ENCODE data around the gene GDPGP1.

Gene GDPGP1

DNA sequence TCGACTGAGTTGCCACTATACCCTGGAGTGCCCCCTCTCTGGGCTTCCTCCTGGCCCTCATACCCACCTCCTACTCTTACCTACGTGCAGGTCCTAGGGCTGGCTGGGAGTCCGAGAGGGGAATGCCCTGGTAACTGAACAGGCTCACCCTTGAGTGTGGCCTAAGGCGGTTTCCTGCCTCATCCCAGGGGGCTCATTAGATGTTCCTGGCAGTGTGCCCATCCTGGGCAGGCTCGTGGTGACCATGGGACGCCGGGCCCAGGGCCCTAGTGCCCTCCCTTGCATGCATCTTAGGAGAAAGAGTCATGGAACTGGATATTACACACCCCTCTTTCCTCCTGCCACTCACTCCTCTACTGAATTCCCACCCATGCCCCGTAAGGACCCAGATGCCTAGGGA lies 30.1 kb upstream of the GDPGP1 start:
- ChIA-PET CTCF (interaction anchor here (1.3 to 4.4 kb wide), 6 partner anchors 12 to 17 kb away, joined by 3 to 25 read pairs (median 4); no protein-coding TSS in a partner anchor), POLR2A (no interaction called here)
- DNase-seq (ENCODE audit: extremely low spot score), result no peak
- no peak for TF ChIP-seq CTCF (IDR thresholded peaks at IDR 0.05; ENCODE audit: control extremely low read depth, extremely low read depth, low read depth, missing control alignments)

DNA sequence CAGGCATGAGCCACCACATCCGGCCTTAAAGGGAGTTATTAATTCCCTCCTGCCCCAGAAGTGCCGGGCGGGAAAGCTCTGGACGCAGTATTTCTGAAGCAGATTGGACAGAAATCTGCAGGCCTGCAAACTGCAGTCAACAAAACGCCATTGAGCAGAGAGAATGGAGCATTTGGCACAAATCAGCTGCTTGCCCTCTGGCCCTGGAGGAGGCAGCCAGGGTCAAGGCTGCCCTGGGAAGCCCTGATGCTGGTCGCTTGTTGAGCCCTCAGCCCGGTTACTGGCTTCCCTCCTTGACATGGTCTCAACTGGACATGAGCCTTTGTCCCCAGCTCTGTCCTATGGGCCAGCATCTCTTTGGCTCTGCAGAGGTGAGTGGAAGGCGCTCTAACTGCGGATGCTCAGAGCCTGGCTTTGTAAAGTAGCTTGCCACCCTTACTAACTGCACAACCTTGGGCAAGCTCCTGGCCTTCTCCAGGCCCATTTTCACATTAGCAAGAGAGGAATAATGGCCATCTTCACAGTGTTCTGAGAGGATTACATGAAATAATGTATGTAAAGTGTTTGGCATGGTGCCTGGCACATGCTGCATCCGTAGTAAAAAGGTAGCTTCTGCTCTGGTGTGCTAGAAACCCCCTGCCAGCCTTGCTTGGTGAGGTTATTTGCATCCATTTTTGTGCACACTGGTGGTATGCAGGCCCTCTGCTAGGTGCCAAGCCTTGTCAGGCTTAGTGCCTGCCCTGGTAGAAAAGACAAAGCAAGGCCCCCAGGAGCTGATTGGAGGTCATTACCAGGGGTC lies 28.8 kb upstream of the GDPGP1 start:
- CTCF ChIA-PET, result interaction anchor here (0.9 to 2.4 kb wide), 7 partner anchors 9 to 39 kb away, joined by 3 to 12 read pairs (median 6); no protein-coding TSS in a partner anchor
- DNase-seq (ENCODE audit: extremely low spot score), result no peak
- no peak for TF ChIP-seq CTCF (IDR thresholded peaks at IDR 0.05; ENCODE audit: control extremely low read depth, extremely low read depth, low read depth, missing control alignments)
- POLR2A ChIA-PET, result interaction anchor here (0.5 kb wide), 1 partner anchor 28 kb away, joined by 3 read pairs; the partner anchor contains the start of gene CIB1

DNA sequence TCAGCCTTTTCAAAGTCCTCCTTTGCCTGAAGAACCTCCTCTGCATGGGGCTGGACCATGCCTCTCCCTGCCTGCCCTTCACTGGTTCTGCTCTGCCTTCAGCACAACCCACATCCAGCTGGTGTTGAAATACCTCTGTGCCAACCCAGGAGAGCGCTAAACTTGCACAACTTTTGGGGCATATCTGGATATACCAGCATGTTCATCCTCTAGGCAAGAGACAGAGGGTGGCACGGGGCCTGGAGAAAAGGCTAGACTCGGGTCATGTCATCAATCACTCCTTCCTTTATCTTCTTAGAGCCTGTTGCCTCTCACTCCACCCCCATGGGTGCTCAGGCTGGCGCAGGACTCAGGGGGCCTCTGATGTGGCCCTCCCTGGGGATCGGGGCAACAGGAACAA lies 28.1 kb upstream of the GDPGP1 start:
- POLR2A ChIA-PET, result no interaction called here
- TF ChIP-seq CTCF (IDR thresholded peaks at IDR 0.05; ENCODE audit: control extremely low read depth, extremely low read depth, low read depth, missing control alignments), result no peak
- CTCF ChIA-PET, result interaction anchor here (0.9 to 2.4 kb wide), 5 partner anchors 9 to 32 kb away, joined by 4 to 12 read pairs (median 6); no protein-coding TSS in a partner anchor
- DNase-seq (ENCODE audit: extremely low spot score), result no peak

DNA sequence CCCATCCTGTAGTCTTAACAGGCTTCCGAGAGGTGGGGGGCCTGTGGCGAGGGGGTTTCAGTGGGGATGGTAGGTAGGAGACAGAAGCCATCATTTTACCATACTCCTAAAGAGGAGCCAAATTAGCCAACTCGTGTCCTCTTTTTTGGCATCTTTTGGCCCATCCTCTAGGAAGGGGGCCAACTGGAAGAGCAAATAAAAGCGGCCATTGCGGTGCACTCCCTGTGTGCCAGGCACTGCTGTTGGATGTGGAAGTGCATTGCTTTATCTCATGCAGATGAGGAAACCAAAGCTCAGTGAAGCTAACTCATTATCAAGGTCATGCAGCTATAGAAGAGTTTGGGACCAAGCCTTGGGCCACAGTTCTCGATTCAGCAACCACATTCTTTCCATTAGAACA lies 26.8 kb upstream of the GDPGP1 start:
- TF ChIP-seq CTCF (IDR thresholded peaks at IDR 0.05; ENCODE audit: control extremely low read depth, extremely low read depth, low read depth, missing control alignments), result no peak
- no peak for DNase-seq (ENCODE audit: extremely low spot score)
- ChIA-PET POLR2A (no interaction called here), CTCF (interaction anchor here (1.1 to 1.8 kb wide), 4 partner anchors 10 to 27 kb away, joined by 3 to 4 read pairs (median 4); partner anchors contain the start of genes CIB1 and GDPGP1)

- DNase-seq (ENCODE audit: extremely low spot score), result no peak
- ChIA-PET POLR2A (no interaction called here), CTCF (interaction anchor here (1.2 to 1.8 kb wide), 2 partner anchors 11 to 13 kb away, joined by 4 to 5 read pairs; no protein-coding TSS in a partner anchor)
- no peak for TF ChIP-seq CTCF (IDR thresholded peaks at IDR 0.05; ENCODE audit: control extremely low read depth, extremely low read depth, low read depth, missing control alignments)
These were observed 25.7 kb upstream of the GDPGP1 start for GRCh38 chr15:90208356-90208755.

GRCh38 chr15:90209591-90209990 lies 24.4 kb upstream of the GDPGP1 start:
- DNase-seq (ENCODE audit: extremely low spot score), result peak; percentile 78
- ChIA-PET POLR2A (no interaction called here), CTCF (interaction anchor here (1.0 kb wide), 1 partner anchor 12 kb away, joined by 3 read pairs; no protein-coding TSS in a partner anchor)
- no peak for TF ChIP-seq CTCF (IDR thresholded peaks at IDR 0.05; ENCODE audit: control extremely low read depth, extremely low read depth, low read depth, missing control alignments)
